ENCODE data around the gene ROR2.
A peak's percentile ranks its signal among the peaks of the same experiment; 100 is the strongest.

The ROR2 gene

GRCh38 chr9:91889161-91889911 lies 60.7 kb downstream of the ROR2 start:
- intact Hi-C loops (cut with DNase I) = no loop called here
- no peak for DNase-seq

- intact Hi-C loops (cut with DNase I) = no loop called here
Measured at GRCh38 chr9:91886414-91887076, 63.5 kb downstream of the ROR2 start.

GRCh38 chr9:91885746-91886413 lies 64.1 kb downstream of the ROR2 start:
- DNase-seq = no peak
- intact Hi-C loops (cut with DNase I) = no loop called here

More at GRCh38 chr9:91886414-91887076, 63.5 kb downstream of the ROR2 start:
- no peak for DNase-seq

GRCh38 chr9:91884696-91885687 lies 65.0 kb downstream of the ROR2 start:
- intact Hi-C loops (cut with DNase I) = no loop called here
- peak in 5 of 42 donors; percentile 21 to 43 (median 23) for DNase-seq

- intact Hi-C loops (cut with DNase I) = no loop called here
- no peak for DNase-seq
Measured at GRCh38 chr9:91884153-91884552, 65.9 kb downstream of the ROR2 start.

- no peak for DNase-seq
- intact Hi-C loops (cut with DNase I) = no loop called here
Measured at GRCh38 chr9:91883503-91883902, 66.5 kb downstream of the ROR2 start.

GRCh38 chr9:91882627-91883026 lies 67.4 kb downstream of the ROR2 start:
- no peak for DNase-seq
- intact Hi-C loops (cut with DNase I) = no loop called here

- DNase-seq = no peak
- intact Hi-C loops (cut with DNase I) = no loop called here
Measured at GRCh38 chr9:91880378-91880972, 69.6 kb downstream of the ROR2 start.

- no peak for DNase-seq
- intact Hi-C loops (cut with DNase I) = no loop called here
Measured at GRCh38 chr9:91879231-91879630, 70.8 kb downstream of the ROR2 start.

GRCh38 chr9:91873637-91874051 lies 76.4 kb downstream of the ROR2 start:
- DNase-seq = no peak
- intact Hi-C loops (cut with DNase I) = no loop called here

GRCh38 chr9:91868732-91869391 lies 81.2 kb downstream of the ROR2 start:
- no peak for DNase-seq
- intact Hi-C loops (cut with DNase I) = no loop called here

GRCh38 chr9:91867740-91868139 lies 82.3 kb downstream of the ROR2 start:
- no peak for DNase-seq
- intact Hi-C loops (cut with DNase I) = no loop called here

GRCh38 chr9:91865041-91865440 lies 85.0 kb downstream of the ROR2 start:
- no peak for DNase-seq
- intact Hi-C loops (cut with DNase I) = no loop called here

- intact Hi-C loops (cut with DNase I) = no loop called here
- DNase-seq = no peak
Measured at GRCh38 chr9:91864380-91864779, 85.6 kb downstream of the ROR2 start.

GRCh38 chr9:91863469-91863868 lies 86.6 kb downstream of the ROR2 start:
- intact Hi-C loops (cut with DNase I) = no loop called here
- DNase-seq = no peak

GRCh38 chr9:91858213-91859030 lies 91.6 kb downstream of the ROR2 start:
- intact Hi-C loops (cut with DNase I) = no loop called here

More at GRCh38 chr9:91858213-91859030, 91.6 kb downstream of the ROR2 start:
- no peak for DNase-seq

Data from head of caudate nucleus (tissue), 42 donors.